ENCODE results near the gene MYL6B. TPM values are rescaled to one million over a fixed set of nuclear protein-coding genes. Genes with fewer than 3 reads are reported as not detected.
A peak's percentile ranks its signal among the peaks of the same experiment; 100 is the strongest.

Gene MYL6B
- total and polyA plus RNA-seq, 2 of the 4 experiments (the other 2 are of a cell fraction), result 78.3 to 112 TPM

DNA sequence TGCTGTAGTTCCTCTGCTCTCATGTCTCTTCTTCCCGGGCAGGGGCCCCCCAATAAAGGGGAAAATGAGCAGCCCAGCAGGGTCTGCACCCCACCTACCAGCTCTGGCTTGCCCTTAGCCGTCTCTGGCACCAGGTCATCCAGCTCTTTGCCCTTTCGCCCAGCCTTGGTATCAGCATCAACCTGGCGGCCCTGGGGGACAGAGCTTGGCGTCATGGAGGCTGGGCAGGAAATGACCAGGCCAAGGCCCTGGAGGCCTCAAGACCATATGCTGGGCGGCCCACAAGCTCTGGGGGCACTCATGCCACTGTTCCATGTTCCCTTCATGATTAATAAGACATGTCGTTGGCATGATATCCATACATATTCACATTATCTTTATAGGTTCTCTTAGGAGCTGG lies 20.5 kb downstream of the MYL6B start:
- Histone ChIP-seq H2BK15ac (ENCODE audit: low read depth, low read length) (no peak overlapping the region), H3K23ac (ENCODE audit: low read depth, low read length) (no peak overlapping the region), H3K56ac (ENCODE audit: extremely low read depth, insufficient read depth, low read length) (no peak overlapping the region), H3K4me3 (ENCODE audit: insufficient read depth, low read depth, low read length) (no peak overlapping the region), H2AK9ac (replicated peaks; ENCODE audit: low read depth, low read length, poor library complexity) (peak overlapping the region; percentile 13), H3K36me3 (ENCODE audit: control insufficient read depth, insufficient read depth, low read length) (peaks cover 68% of the 10 kb centered on the region), H4K91ac (ENCODE audit: insufficient read depth, low read depth, low read length) (no peak overlapping the region), H3K9me3 (ENCODE audit: control insufficient read depth, insufficient read depth, low read length) (no peaks in the 10 kb centered on the region), H4K5ac (ENCODE audit: low read depth, low read length) (no peak overlapping the region), H3K27me3 (ENCODE audit: control insufficient read depth, insufficient read depth, low read length) (no peaks in the 10 kb centered on the region), H3K9ac (ENCODE audit: low read depth, low read length) (no peak overlapping the region), H2BK120ac (ENCODE audit: low read depth, low read length) (no peak overlapping the region), H3K18ac (ENCODE audit: low read depth, low read length) (no peak overlapping the region), H3K14ac (replicated peaks; ENCODE audit: low read depth, low read length) (no peak overlapping the region), H4K8ac (ENCODE audit: low read depth in 2 of 2, low read length in 2 of 2) (no peak overlapping the region), H2BK5ac (ENCODE audit: low read depth, low read length, poor library complexity, severe bottlenecking) (no peak overlapping the region), H3K4ac (ENCODE audit: low read depth, low read length) (no peak overlapping the region), H4K20me1 (ENCODE audit: insufficient read depth, low read length) (no peaks in the 10 kb centered on the region; the same call in 1 of the 2 replicates), H2AFZ (replicated peaks; ENCODE audit: low read length, poor library complexity) (no peak overlapping the region), H3K27ac (ENCODE audit: insufficient read depth, low read length) (no peak overlapping the region), H3K4me2 (ENCODE audit: low read depth, low read length) (no peak overlapping the region), H3K9me1 (ENCODE audit: insufficient read depth, low read length) (no peaks in the 10 kb centered on the region; the same call in 1 of the 2 replicates), H2AK5ac (ENCODE audit: low read depth, low read length) (no peak overlapping the region), H3K4me1 (ENCODE audit: control insufficient read depth, insufficient read depth, low read length) (no peaks in the 10 kb centered on the region), H2BK20ac (ENCODE audit: low read depth, low read length) (no peak overlapping the region), H3K79me1 (ENCODE audit: low read depth in 1 of 2, low read length in 2 of 2) (peaks cover 5 to 6% of the 10 kb centered on the region in 2 experiments)
- POLR2A ChIA-PET (ENCODE audit: unreplicated experiment), result no interaction called here
- TF ChIP-seq, protein P1, sequence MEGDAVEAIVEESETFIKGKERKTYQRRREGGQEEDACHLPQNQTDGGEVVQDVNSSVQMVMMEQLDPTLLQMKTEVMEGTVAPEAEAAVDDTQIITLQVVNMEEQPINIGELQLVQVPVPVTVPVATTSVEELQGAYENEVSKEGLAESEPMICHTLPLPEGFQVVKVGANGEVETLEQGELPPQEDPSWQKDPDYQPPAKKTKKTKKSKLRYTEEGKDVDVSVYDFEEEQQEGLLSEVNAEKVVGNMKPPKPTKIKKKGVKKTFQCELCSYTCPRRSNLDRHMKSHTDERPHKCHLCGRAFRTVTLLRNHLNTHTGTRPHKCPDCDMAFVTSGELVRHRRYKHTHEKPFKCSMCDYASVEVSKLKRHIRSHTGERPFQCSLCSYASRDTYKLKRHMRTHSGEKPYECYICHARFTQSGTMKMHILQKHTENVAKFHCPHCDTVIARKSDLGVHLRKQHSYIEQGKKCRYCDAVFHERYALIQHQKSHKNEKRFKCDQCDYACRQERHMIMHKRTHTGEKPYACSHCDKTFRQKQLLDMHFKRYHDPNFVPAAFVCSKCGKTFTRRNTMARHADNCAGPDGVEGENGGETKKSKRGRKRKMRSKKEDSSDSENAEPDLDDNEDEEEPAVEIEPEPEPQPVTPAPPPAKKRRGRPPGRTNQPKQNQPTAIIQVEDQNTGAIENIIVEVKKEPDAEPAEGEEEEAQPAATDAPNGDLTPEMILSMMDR (conservative IDR thresholded peaks at IDR 0.05; ENCODE audit: low read depth, low read length), result no peak
- TF ChIP-seq SMC3 (IDR thresholded peaks at IDR 0.05; ENCODE audit: low read depth, low read length), result no peak
- no peak for TF ChIP-seq POLR2A (IDR thresholded peaks at IDR 0.05; ENCODE audit: low read depth, low read length)
- TF ChIP-seq CEBPB (IDR thresholded peaks at IDR 0.05; ENCODE audit: low read depth, low read length), result no peak
- TF ChIP-seq MAZ (IDR thresholded peaks at IDR 0.05; ENCODE audit: borderline replicate concordance, low read depth, low read length), result no peak
- TF ChIP-seq, protein P2, sequence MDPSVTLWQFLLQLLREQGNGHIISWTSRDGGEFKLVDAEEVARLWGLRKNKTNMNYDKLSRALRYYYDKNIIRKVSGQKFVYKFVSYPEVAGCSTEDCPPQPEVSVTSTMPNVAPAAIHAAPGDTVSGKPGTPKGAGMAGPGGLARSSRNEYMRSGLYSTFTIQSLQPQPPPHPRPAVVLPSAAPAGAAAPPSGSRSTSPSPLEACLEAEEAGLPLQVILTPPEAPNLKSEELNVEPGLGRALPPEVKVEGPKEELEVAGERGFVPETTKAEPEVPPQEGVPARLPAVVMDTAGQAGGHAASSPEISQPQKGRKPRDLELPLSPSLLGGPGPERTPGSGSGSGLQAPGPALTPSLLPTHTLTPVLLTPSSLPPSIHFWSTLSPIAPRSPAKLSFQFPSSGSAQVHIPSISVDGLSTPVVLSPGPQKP (IDR thresholded peaks at IDR 0.05; ENCODE audit: borderline replicate concordance, low read depth, low read length), result no peak
- TF ChIP-seq BHLHE40 (IDR thresholded peaks at IDR 0.05; ENCODE audit: low read depth, low read length), result no peak
- CTCF ChIA-PET, result no interaction called here
- in situ Hi-C loops (cut with MboI; ENCODE audit: low sequenced_read_pairs) (no loop called here), intact Hi-C loops (cut with micrococcal nuclease) (no loop called here), dilution Hi-C loops (cut with HindIII; ENCODE audit: low sequenced_read_pairs, unreplicated experiment) (no loop called here)
- DNase-seq, result no peak
- ATAC-seq (ENCODE audit: low read depth), result no peak
- WGBS, 2 experiments (ENCODE audit: extremely low coverage in 2 of 2, insufficient read length in 1 of 2), result 100% methylated on average over 3 of the region's 7 CpGs; no CpG with 5 or more reads in 1 of the 2 experiments
- no TSS peak for BruUV-seq (replicated peaks)

All from IMR-90 (cell line).